HUES64 (cell line): Measurements from ENCODE around the gene GIMAP6.
"Not testable (repeated sequence)": the region's sequence is repeated elsewhere in the genome, so short reads cannot be mapped to it uniquely, and the experiment has no call there.

Source experiments
- H3K27ac ChIP-seq: 2 replicates; pipeline ENCODE4 v1.7.0; 2013; ENCODE audit warnings: low read depth, low read length, inconsistent platforms
- H3K27me3 ChIP-seq: 2 replicates; pipeline ENCODE4 v1.6.1; 2013; ENCODE audit warnings: mild to moderate bottlenecking, low read length; ENCODE audit not compliant: insufficient read depth
- H3K36me3 ChIP-seq: 2 replicates; pipeline ENCODE4 v1.6.1; 2013; ENCODE audit warnings: mild to moderate bottlenecking, low read length; ENCODE audit not compliant: insufficient read depth
- H3K4me1 ChIP-seq: 2 replicates; pipeline ENCODE4 v1.6.1; 2013; ENCODE audit warnings: mild to moderate bottlenecking, low read length, moderate library complexity; ENCODE audit not compliant: insufficient read depth
- H3K4me3 ChIP-seq: 2 replicates; pipeline ENCODE4 v1.5.1; 2013; ENCODE audit warnings: mild to moderate bottlenecking, low read length, moderate library complexity
- H3K9ac ChIP-seq: 2 replicates; pipeline ENCODE4 v1.6.1; 2013; ENCODE audit warnings: mild to moderate bottlenecking, low read depth, low read length
- H3K9me3 ChIP-seq: 2 replicates; pipeline ENCODE4 v1.6.1; 2013; ENCODE audit warnings: low read depth, low read length; ENCODE audit not compliant: insufficient read depth
- whole genome bisulfite sequencing: fragments of 150-250, 120-280 bp; methylation state at CpG from one replicate; pipeline ENCODE4 v1.1.7; 2013; ENCODE audit warnings: missing lambda C conversion rate; 5-methylcytosine and 5-hydroxymethylcytosine counted together

GIMAP6 gene

DNA sequence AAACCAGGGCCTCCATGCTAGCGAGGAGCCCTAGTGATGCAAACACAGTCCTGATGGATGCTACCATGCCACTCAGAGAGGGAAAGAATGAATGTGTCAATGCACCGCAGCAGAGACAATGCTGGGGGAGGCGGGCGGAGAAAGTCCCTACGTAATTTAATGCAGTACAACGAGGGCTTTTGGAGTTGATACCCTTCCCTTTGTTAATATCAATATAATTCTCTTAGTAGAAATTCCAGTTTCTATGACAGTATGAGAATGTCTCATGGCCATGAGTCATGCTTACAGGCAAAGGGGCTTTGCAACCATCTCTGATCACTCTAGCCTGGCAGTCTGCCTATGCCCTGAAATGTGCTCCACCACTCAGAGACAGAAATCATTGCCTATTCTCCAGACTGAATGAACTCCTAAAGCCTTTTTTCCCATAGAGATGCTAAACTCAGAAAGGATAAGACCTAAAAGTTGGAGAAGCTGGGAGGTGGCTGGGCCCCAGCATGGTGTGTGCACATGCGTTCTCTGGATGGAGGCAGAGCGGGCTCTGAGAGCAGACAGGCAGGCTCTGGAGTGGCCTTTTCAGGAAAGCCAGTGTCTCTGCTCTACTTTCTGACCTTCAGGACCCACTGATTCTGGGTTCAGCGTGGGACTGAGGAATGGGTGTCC lies 33.0 kb upstream of the GIMAP6 start:
- no peaks in the 10 kb centered on the region for H3K27me3 ChIP-seq
- no peaks in the 10 kb centered on the region for H3K9me3 ChIP-seq
- no peaks in the 10 kb centered on the region for H3K36me3 ChIP-seq
- WGBS, result 89% methylated on average over 7 of the region's 9 CpGs
- H3K4me3 ChIP-seq, result no peak overlapping the region
- H3K9ac ChIP-seq, result no peak overlapping the region
- no peak overlapping the region for H3K27ac ChIP-seq
- no peaks in the 10 kb centered on the region for H3K4me1 ChIP-seq

- no peak overlapping the region for H3K27ac ChIP-seq
- H3K9me3 ChIP-seq, result no peaks in the 10 kb centered on the region
- no peaks in the 10 kb centered on the region for H3K4me1 ChIP-seq
- no peak overlapping the region for H3K4me3 ChIP-seq
- no peaks in the 10 kb centered on the region for H3K27me3 ChIP-seq
- H3K9ac ChIP-seq, result no peak overlapping the region
- WGBS, result 90% methylated on average over 4 of the region's 4 CpGs
- H3K36me3 ChIP-seq, result no peaks in the 10 kb centered on the region
These were observed 31.8 kb upstream of the GIMAP6 start for GRCh38 chr7:150663802-150664494.

GRCh38 chr7:150662821-150663220 lies 30.6 kb upstream of the GIMAP6 start:
- H3K27ac ChIP-seq, H3K9ac ChIP-seq, H3K36me3 ChIP-seq, H3K27me3 ChIP-seq, H3K9me3 ChIP-seq, H3K4me3 ChIP-seq, H3K4me1 ChIP-seq: not testable (repeated sequence)

GRCh38 chr7:150660939-150661613 lies 28.9 kb upstream of the GIMAP6 start:
- Histone ChIP-seq H3K9ac (no peak overlapping the region), H3K9me3 (peaks cover 19% of the 10 kb centered on the region; the same call in 1 of the 2 replicates), H3K27ac (no peak overlapping the region), H3K36me3 (no peaks in the 10 kb centered on the region), H3K4me1 (no peaks in the 10 kb centered on the region), H3K27me3 (no peaks in the 10 kb centered on the region), H3K4me3 (no peak overlapping the region)
- 93% methylated on average over 2 of the region's 4 CpGs for WGBS

GRCh38 chr7:150657526-150657925 lies 25.3 kb upstream of the GIMAP6 start:
- WGBS, result 94% methylated on average over 3 of the region's 3 CpGs
- Histone ChIP-seq H3K4me1 (no peaks in the 10 kb centered on the region; the same call in 1 of the 2 replicates), H3K36me3 (no peaks in the 10 kb centered on the region)

GRCh38 chr7:150656047-150656446 lies 23.9 kb upstream of the GIMAP6 start:
- H3K27ac ChIP-seq, result no peak overlapping the region
- 92% methylated on average over 4 of the region's 5 CpGs for WGBS
- peaks cover 23% of the 10 kb centered on the region; the same call in 1 of the 2 replicates for H3K9me3 ChIP-seq

More at GRCh38 chr7:150657526-150657925, 25.3 kb upstream of the GIMAP6 start:
- no peak overlapping the region for H3K27ac ChIP-seq
- H3K4me3 ChIP-seq, result no peak overlapping the region
- no peaks in the 10 kb centered on the region for H3K27me3 ChIP-seq
- no peak overlapping the region for H3K9ac ChIP-seq
- peaks cover 23% of the 10 kb centered on the region; the same call in 1 of the 2 replicates for H3K9me3 ChIP-seq

DNA sequence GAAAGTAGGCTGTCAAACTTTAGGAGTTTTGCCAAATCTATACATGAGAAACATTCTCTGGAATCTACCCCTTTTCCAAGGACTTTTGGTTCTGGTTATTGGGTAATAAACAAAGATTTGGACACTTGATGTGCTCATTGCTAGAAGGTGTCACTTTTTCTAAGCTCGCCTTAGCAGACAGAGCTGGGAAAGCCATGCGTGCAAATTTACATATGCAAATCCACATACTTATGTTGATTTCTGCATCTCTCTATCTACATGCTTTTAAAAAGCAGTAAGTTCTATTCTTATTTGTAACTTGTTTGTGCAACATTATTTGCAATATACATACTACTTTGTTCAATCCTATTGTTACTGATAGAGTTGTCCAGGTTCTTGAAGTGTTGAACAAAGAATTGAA lies 22.5 kb upstream of the GIMAP6 start:
- 47% methylated on average over 2 of the region's 2 CpGs for WGBS
- Histone ChIP-seq H3K9me3 (peaks cover 23% of the 10 kb centered on the region; the same call in 1 of the 2 replicates), H3K9ac (no peak overlapping the region), H3K4me3 (no peak overlapping the region), H3K27me3 (no peaks in the 10 kb centered on the region), H3K4me1 (no peaks in the 10 kb centered on the region; the same call in 1 of the 2 replicates), H3K27ac (no peak overlapping the region), H3K36me3 (no peaks in the 10 kb centered on the region)

More at GRCh38 chr7:150656047-150656446, 23.9 kb upstream of the GIMAP6 start:
- no peak overlapping the region for H3K9ac ChIP-seq
- no peak overlapping the region for H3K4me3 ChIP-seq
- no peaks in the 10 kb centered on the region for H3K36me3 ChIP-seq
- no peaks in the 10 kb centered on the region; the same call in 1 of the 2 replicates for H3K4me1 ChIP-seq
- H3K27me3 ChIP-seq, result no peaks in the 10 kb centered on the region

- no peaks in the 10 kb centered on the region for H3K4me1 ChIP-seq
- no peak overlapping the region for H3K27ac ChIP-seq
- no peaks in the 10 kb centered on the region for H3K9me3 ChIP-seq
- H3K36me3 ChIP-seq, result no peaks in the 10 kb centered on the region
- H3K4me3 ChIP-seq, result no peak overlapping the region
- no peak overlapping the region for H3K9ac ChIP-seq
- WGBS, result 68% methylated on average over 3 of the region's 3 CpGs
- no peaks in the 10 kb centered on the region for H3K27me3 ChIP-seq
These were observed 16.8 kb upstream of the GIMAP6 start for GRCh38 chr7:150649080-150649385.

DNA sequence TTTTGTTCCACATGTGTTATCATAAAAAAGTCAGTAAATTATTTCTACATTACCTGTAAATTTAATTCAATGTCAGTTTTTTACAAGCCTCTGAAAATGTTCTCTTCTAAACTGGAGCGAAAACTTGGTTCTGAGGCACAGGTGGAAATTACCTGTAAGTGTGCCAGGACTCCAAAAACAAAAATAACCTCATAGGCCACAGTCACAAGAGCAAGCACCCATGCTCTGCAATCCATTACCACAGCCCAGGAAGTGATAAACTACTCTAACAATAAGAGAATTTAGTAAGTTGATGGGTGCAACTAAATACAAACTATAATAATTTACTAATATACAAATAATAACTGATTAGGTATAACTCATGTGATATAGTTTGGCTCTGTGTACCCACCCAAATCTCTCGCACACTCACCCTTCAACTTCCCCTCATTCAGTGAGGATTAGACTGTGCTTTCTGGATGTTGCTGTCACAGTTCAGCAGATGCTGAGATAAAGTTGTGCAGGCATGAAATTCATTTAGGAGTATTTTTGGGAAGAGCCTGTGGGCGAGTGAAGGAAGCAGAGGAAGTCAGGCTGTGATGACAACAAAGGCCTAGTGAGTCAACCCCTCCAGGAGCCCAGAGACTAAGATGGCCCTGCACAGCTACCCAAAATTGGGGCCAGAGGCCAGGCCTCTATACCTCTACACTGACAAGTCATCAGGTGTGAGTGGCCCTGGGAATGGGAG lies 16.3 kb upstream of the GIMAP6 start:
- H3K27ac ChIP-seq, result no peak overlapping the region
- no peaks in the 10 kb centered on the region for H3K36me3 ChIP-seq
- no peaks in the 10 kb centered on the region for H3K9me3 ChIP-seq
- no peaks in the 10 kb centered on the region for H3K27me3 ChIP-seq
- 85% methylated on average over 2 of the region's 3 CpGs for WGBS
- no peaks in the 10 kb centered on the region for H3K4me1 ChIP-seq
- no peak overlapping the region for H3K4me3 ChIP-seq
- no peak overlapping the region for H3K9ac ChIP-seq

DNA sequence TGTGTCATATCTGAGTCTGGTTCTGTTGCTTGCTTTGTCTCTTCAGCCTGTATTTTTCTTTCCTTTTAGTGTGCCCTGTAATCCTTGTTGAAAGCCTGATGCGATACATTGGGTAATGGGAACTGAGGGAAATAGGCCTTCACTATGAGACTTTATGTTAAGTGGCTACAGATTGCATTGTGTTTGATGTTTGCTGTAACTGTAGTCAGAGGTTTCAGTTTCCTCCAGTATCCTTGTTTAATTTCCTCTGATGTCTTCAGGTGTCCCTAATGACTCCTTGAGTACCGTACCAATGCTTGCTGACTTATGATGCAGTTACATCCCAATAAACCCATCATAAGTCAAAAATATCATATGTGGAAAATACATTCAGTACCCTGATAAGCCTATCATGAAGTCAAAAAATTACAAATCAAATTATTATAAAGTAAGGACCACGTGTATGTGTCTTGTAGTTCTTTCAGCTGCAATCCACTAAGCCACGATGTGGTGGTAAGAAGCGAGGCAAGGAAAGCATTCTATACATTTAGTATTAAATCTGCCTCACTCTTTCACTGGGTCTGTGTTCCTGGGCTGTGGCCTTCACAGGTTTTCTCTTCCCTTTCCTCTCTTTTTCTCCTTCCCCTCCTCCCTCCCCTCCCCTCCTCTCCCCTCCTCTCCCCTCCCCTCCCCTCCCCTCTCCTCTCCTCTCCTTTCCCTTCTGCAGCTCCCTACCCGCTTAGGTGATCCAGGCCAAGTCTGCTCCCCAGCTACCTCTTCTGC lies 13.3 kb upstream of the GIMAP6 start:
- H3K36me3 ChIP-seq, result no peaks in the 10 kb centered on the region
- 91% methylated on average over 6 of the region's 6 CpGs for WGBS
- H3K9ac ChIP-seq, result no peak overlapping the region
- no peaks in the 10 kb centered on the region for H3K4me1 ChIP-seq
- no peak overlapping the region for H3K4me3 ChIP-seq
- H3K9me3 ChIP-seq, result no peaks in the 10 kb centered on the region
- no peak overlapping the region for H3K27ac ChIP-seq
- H3K27me3 ChIP-seq, result no peaks in the 10 kb centered on the region
